NCI-H510A treated with DMSO at 0.1 percent for 48 hours (cell line): ENCODE results near the gene KAT5.
"Not testable (repeated sequence)": the region's sequence is repeated elsewhere in the genome, so short reads cannot be mapped to it uniquely, and the experiment has no call there.

Source experiments
- DNase-seq: peaks from one replicate; lab custom pipeline; 2025; lab: John Stamatoyannopoulos, UW

KAT5 gene

GRCh38 chr11:65744026-65744698, 32.1 kb downstream of the KAT5 start:
- peak; percentile 38 for DNase-seq

- DNase-seq = no peak
These were observed 32.6 kb downstream of the KAT5 start for GRCh38 chr11:65744699-65745042.

- DNase-seq = peak; percentile 4
These were observed 33.0 kb downstream of the KAT5 start for GRCh38 chr11:65745049-65745448.

GRCh38 chr11:65762169-65762568, 50.1 kb downstream of the KAT5 start:
- DNase-seq = not testable (repeated sequence)

GRCh38 chr11:65762816-65763215, 50.8 kb downstream of the KAT5 start:
- DNase-seq = not testable (repeated sequence)

- no peak for DNase-seq
These were observed 52.4 kb downstream of the KAT5 start for GRCh38 chr11:65764434-65764833.

- no peak for DNase-seq
These were observed 54.5 kb downstream of the KAT5 start for GRCh38 chr11:65766535-65766934.

GRCh38 chr11:65767406-65767805, 55.4 kb downstream of the KAT5 start:
- DNase-seq = no peak

- not testable (repeated sequence) for DNase-seq
These were observed 55.8 kb downstream of the KAT5 start for GRCh38 chr11:65767806-65768205.
